Measurements from ENCODE around the gene DRAM2.
A peak's percentile ranks its signal among the peaks of the same experiment; 100 is the strongest.

DRAM2 gene

GRCh38 chr1:111139956-111140679, at the start of gene DRAM2, which contains the start of gene CEPT1:
Gene DRAM2, minus strand, starts transcription at chr1:111140093. Its CDS starts 8,539 bp downstream, at chr1:111131554.
Gene CEPT1, plus strand, starts transcription at chr1:111140223. Its CDS starts 7,492 bp downstream, at chr1:111147715.
- peak; percentile 91 for DNase-seq (ENCODE audit: low read depth)

- no peak for DNase-seq (ENCODE audit: low read depth)
Measured at GRCh38 chr1:111184663-111185062, 44.8 kb upstream of the DRAM2 start.

GRCh38 chr1:111183308-111184069, 43.6 kb upstream of the DRAM2 start:
- no peak for DNase-seq (ENCODE audit: low read depth)

GRCh38 chr1:111182052-111182451, 42.2 kb upstream of the DRAM2 start:
- no peak for DNase-seq (ENCODE audit: low read depth)

DNA sequence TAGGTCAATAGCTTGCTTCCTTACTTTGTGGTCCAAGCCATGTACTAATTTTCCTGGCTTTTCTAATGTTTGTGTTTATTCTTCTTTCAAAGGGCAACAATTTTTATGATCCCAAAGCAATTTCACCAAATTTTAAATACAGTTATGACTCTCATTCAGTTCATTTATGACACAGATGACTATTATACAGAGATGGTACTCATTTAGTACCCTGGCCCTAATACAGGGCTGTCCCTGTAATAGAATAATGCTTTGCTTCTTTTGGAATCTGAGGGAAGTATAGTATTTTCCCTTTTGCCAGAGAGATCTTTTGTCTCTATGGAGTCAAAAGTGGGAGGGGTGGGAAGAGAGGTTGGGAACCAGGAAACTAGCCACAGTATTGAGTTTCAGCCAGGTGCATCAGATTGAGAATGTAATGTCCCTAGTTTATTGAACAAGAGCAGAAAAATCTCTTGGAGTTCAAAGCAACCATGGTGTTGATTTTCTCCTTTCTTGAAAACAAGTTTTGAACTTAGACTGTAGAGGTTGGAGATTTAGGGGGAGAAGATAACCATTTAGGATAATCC, 40.2 kb upstream of the DRAM2 start:
- DNase-seq (ENCODE audit: low read depth), result no peak

DNA sequence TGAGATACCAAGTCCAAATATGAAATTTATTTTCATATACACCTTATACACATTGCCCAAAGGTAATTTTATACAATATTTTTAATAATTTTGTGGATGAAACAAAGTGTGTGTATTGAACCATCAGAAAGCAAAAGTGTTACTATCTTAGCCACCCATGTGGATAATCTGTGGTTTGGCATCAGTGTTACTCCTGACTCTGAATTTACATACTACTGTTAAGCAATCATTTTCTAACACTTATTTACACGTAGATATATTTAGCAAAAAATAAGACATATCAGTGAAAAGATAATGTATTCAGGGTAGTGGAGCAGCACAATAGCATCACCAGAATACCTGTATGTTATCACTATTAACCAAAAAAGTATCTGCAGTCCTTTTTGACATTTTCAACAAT, 36.8 kb upstream of the DRAM2 start:
- DNase-seq (ENCODE audit: low read depth), result no peak

DNA sequence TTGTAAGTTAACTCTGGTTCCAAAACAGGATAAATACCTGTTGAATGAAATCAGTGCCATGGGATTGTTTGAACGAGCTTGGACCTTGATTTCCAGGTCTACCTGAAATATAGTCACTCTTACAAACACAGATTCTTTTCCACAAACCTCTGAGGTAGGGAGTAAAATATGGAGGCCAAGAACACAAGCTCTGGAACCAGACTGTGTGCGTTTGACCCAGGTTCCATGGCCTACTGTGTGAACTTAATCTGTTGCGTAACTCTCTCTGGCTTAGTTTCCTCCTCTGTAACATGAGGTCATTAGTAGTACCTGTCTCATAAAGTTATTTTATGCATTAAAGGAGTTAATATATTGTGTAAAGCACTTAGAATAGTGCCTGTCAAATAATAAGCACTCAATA, 35.5 kb upstream of the DRAM2 start:
- no peak for DNase-seq (ENCODE audit: low read depth)

GRCh38 chr1:111174070-111174469, 34.2 kb upstream of the DRAM2 start:
- no peak for DNase-seq (ENCODE audit: low read depth)

- DNase-seq (ENCODE audit: low read depth), result no peak
Measured at GRCh38 chr1:111172463-111172862, 32.6 kb upstream of the DRAM2 start.

GRCh38 chr1:111164151-111164550, 24.3 kb upstream of the DRAM2 start:
- no peak for DNase-seq (ENCODE audit: low read depth)

DNA sequence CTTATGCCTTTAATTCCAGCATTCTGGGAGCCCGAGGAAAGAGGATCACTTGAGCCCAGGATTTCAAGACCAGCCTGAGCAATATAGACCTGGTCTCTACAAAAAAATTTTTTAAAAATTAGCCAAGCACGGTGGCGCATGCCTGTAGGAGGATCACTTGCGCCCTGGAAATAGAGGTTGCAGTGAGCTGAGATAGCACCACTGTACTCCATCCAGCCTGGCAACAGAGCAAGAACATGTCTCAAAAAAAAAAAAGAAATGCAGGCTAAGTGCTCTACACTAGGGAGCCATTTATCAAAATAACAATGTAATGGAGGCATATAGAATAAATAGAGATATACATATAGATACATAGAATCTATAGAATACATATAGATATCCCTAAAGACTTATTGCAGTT, 23.5 kb upstream of the DRAM2 start:
- no peak for DNase-seq (ENCODE audit: low read depth)

DNA sequence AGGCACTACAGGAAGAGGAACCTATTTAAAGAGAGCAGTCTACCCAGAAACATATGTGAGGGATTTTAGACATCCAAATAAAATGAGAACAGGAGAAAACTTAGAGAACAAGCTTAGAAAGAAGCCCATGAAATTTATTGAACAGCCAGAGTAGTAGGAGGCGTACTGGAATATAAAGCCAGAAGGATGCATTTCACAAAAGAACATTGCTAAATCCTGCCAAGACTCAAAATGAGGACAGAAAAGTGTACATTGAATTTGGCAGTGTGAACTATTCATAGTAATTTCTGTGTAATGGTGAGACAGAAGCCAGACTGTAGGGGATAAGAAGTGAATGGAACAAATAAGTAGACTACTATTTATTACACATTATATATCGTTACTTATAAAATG, 22.6 kb upstream of the DRAM2 start:
- no peak for DNase-seq (ENCODE audit: low read depth)

DNA sequence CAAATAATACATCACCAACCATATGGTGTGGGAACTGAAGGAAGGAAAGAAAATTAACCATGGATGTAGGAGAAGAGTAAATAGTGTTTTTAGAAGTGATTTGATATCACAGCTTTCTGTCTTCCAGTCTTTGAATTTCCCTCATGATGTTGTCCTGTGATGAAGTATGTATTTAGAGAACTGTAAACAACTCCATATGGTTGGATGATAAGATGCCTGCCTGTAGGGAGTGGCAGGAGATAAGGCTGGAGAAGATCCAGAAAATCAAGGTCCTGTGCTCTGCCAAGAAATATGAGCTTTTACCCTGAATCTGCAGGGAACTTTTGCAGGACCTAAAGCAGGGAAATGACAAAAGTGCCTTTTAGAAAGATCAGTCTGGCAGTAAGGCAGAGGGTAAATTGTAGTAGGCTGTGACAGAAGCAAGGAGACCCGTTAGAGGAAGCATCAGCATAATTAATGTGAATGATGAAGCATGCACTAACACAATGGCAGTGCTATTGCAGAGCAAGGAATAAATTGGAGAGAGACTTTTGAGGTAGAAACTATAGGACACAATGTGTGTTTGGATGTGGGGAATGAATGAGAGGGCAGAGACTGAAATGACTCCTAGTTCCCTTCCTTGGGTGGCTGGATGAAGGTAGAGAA, 22.1 kb upstream of the DRAM2 start:
- DNase-seq (ENCODE audit: low read depth), result no peak

DNA sequence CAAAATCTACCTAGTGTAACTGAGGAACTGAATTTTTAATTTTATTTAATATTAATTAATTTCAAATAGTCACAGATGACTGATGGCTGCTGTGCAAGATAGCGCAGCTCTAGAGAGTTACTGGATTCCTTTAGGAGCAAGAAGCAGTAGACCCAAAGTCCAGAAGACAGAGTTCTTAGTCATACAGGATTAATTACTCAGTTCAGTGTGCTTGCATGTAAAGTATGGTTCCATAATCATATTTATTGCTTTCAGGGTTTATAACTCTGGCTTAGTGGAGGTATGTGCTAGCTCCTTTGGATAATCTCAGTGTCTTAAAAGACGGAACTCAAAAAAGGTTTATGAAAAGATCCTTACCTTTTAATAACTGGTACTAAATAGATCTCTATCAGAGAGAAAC, 17.5 kb upstream of the DRAM2 start:
- DNase-seq (ENCODE audit: low read depth), result no peak

DNA sequence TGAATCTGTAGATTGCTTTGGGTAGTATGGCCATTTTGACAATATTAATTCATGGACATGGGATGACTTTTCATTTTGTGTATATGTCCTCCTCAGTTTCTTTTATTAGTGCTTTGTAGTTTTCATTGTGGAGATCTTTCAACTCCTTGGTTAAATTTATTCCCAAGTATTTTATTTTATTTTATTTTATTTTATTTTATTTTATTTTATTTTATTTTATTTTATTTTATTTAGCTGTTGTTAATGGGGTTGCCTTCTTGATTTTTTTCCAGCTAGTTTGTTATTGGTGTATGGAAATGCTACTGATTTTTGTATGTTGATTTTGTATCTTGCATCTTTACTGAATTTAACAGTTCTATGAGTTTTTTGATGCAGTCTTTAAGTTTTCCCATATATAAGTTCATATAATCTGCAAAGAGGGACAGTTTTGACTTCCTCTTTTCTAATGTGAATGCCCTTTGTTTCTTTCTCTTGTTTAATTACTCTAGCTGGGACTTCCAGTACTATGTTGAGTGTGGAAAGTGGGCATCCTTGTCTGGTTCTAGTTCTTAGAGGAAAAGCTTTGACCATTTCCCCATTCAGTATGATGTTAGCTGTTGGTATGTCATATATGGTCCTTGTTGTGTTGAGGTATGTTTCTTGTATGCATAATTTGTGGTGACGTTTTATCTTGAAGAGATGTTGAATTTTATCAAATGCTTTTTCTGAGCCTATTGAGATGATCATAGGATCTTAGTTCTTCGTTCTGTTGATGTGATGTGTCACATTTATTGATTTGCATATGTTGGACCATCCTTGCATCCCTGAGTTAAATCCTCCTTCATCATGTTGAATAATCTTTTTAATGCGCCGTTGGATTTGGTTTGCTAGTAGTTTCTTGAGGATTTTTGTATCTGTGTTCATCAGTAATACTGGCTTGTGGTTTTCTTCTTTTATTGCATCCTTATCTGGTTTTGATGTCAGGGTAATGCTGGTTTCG, 14.4 kb upstream of the DRAM2 start:
- no peak for DNase-seq (ENCODE audit: low read depth)

DNA sequence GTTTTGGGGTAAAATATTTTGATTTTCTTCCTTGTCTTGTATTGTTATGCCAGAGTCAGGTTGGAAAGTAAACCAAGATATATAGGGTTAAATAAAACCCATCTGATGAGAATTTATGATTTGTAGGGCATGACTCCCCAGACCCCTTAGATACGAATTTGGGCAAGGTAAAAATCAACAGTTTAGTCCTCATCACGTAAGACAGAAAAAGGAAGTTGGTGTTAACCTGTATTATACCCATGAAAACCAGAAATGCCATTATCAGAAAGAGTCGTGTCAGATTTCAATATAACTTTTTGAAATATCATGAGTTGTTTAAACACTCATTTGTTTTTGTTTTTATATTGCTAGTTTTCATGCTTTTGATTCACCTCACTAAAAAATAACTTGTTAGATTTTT, 11.9 kb upstream of the DRAM2 start:
- DNase-seq (ENCODE audit: low read depth), result no peak

DNA sequence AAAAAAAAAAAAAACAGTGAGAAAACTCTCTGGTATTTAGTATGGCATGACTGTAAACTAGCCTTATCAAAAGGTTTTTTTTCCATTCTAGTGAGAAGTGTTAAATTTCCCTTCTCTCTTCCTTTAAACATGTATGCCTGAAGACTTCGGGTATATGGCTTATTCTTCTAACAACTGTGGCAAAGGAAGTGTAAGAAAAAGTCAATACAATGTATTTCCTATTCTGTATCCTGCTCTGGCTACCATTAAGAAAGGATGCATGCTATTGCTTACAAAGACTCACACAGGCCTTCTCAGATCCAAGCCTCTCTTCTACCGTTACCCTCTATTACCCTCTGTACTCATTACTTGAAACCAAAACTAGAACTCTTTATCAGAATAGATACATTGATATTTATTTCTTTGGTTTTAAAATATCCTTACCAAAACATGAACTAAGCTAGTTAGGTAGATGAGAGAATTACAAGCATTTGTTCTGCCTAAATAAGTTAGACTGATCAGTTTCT, 8.5 kb upstream of the DRAM2 start:
- no peak for DNase-seq (ENCODE audit: low read depth)

- DNase-seq (ENCODE audit: low read depth), result no peak
Measured at GRCh38 chr1:111147948-111148347, 8.1 kb upstream of the DRAM2 start.

DNA sequence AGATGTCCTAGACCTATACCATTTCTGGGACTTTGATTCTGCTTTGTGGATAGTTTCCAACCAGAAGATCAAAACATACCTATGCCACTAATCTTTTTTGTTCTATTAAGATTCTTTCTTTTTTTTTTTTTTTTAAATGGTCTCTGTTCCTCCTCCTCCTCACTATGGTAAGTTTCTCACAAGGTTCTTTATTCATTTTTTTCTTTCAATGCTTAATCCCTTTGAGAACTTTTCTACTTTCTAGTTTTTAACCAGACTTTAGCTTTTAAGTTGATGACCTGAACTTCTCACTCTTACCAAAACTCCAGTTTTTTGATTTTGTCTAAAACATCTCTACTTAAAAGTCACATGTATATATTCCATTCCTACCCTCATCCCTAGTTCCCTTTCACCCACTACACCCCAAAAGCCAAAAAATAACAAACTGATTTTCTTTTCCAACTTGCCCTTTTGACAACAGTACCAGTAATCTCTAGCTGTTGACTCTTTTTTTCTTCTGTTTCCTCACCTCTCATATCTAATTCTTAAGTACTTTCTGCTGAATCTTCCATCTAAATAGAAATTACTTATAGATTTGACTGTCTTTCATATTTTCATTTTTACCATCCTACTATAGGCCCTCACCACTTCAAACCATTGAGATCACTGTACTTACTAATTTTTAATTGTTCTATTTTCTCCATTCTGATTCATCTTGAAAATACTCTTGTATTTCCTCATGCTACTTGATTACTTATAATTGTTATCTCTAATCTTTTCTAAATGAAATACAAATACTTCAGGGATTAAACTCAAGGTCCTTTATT, 6.3 kb upstream of the DRAM2 start:
- no peak for DNase-seq (ENCODE audit: low read depth)

GRCh38 chr1:111145542-111145941, 5.6 kb upstream of the DRAM2 start:
- no peak for DNase-seq (ENCODE audit: low read depth)
